ENCODE results near the gene CYP46A1.

GRCh38 chr14:99649219-99649618 lies 34.9 kb upstream of the CYP46A1 start:
- TF ChIP-seq EZH2 (IDR thresholded peaks at IDR 0.05; ENCODE audit: borderline replicate concordance) (no peak), EZH2phosphoT487 (IDR thresholded peaks at IDR 0.05; ENCODE audit: low read depth, severe bottlenecking, unreplicated experiment) (no peak)
- TF ChIP-seq, protein P1, sequence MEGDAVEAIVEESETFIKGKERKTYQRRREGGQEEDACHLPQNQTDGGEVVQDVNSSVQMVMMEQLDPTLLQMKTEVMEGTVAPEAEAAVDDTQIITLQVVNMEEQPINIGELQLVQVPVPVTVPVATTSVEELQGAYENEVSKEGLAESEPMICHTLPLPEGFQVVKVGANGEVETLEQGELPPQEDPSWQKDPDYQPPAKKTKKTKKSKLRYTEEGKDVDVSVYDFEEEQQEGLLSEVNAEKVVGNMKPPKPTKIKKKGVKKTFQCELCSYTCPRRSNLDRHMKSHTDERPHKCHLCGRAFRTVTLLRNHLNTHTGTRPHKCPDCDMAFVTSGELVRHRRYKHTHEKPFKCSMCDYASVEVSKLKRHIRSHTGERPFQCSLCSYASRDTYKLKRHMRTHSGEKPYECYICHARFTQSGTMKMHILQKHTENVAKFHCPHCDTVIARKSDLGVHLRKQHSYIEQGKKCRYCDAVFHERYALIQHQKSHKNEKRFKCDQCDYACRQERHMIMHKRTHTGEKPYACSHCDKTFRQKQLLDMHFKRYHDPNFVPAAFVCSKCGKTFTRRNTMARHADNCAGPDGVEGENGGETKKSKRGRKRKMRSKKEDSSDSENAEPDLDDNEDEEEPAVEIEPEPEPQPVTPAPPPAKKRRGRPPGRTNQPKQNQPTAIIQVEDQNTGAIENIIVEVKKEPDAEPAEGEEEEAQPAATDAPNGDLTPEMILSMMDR (IDR thresholded peaks at IDR 0.05; ENCODE audit: poor library complexity): no peak

All from hepatocyte (in vitro differentiated cells).